HG02970 (cell line): ENCODE measurements around the gene IGFL1.
"Not testable (repeated sequence)": the region's sequence is repeated elsewhere in the genome, so short reads cannot be mapped to it uniquely, and the experiment has no call there.

Source experiments
- ATAC-seq: cut with Tn5 transposase; IDR thresholded peaks from one replicate; pipeline ENCODE4 v1.9.1; 2021; ENCODE audit warnings: mild to moderate bottlenecking, moderate library complexity, moderate number of reproducible peaks; ENCODE audit not compliant: unreplicated experiment, low FRiP score

Gene IGFL1

GRCh38 chr19:46229442-46229841, at the start of gene IGFL1:
Gene IGFL1 (plus strand): TSS chr19:46229742. CDS start chr19:46229775, 33 bp downstream.
- no peak for ATAC-seq

GRCh38 chr19:46180701-46181387, 48.7 kb upstream of the IGFL1 start:
- no peak for ATAC-seq

- no peak for ATAC-seq
These were observed 48.2 kb upstream of the IGFL1 start for GRCh38 chr19:46181388-46181779.

GRCh38 chr19:46182476-46182875, 47.1 kb upstream of the IGFL1 start:
- ATAC-seq, result no peak

- not testable (repeated sequence) for ATAC-seq
These were observed 44.5 kb upstream of the IGFL1 start for GRCh38 chr19:46184775-46185710.

- no peak for ATAC-seq
These were observed 43.3 kb upstream of the IGFL1 start for GRCh38 chr19:46186101-46186716.

GRCh38 chr19:46186717-46187101, 42.8 kb upstream of the IGFL1 start:
- no peak for ATAC-seq

- ATAC-seq, result no peak
These were observed 39.3 kb upstream of the IGFL1 start for GRCh38 chr19:46189971-46190888.

- ATAC-seq, result no peak
These were observed 38.2 kb upstream of the IGFL1 start for GRCh38 chr19:46191356-46191755.

GRCh38 chr19:46191972-46192371, 37.6 kb upstream of the IGFL1 start:
- no peak for ATAC-seq

- not testable (repeated sequence) for ATAC-seq
These were observed 36.9 kb upstream of the IGFL1 start for GRCh38 chr19:46192626-46192991.

GRCh38 chr19:46192992-46193650, 36.4 kb upstream of the IGFL1 start:
- no peak for ATAC-seq

- no peak for ATAC-seq
These were observed 35.9 kb upstream of the IGFL1 start for GRCh38 chr19:46193678-46194077.

GRCh38 chr19:46195104-46195503, 34.4 kb upstream of the IGFL1 start:
- ATAC-seq, result no peak

- ATAC-seq, result not testable (repeated sequence)
These were observed 33.6 kb upstream of the IGFL1 start for GRCh38 chr19:46195919-46196318.

GRCh38 chr19:46196410-46197124, 33.0 kb upstream of the IGFL1 start:
- no peak for ATAC-seq

- ATAC-seq, result no peak
These were observed 32.0 kb upstream of the IGFL1 start for GRCh38 chr19:46197314-46198070.

GRCh38 chr19:46198756-46199155, 30.8 kb upstream of the IGFL1 start:
- ATAC-seq, result no peak
